Prostate gland (tissue), 2 donors: Measurements from ENCODE around the gene SLC1A1.

ENCODE experiments used
- CTCF ChIP-seq, 4 experiments: fragments of 200-600 bp in 2 of 4; fragments of 450-650 bp in 2 of 4; sonication (generic) in 2 of 4; IDR thresholded peaks; 1 replicate in 3 of 4; 2 replicates in 1 of 4; pipeline ENCODE4 v1.5.1; 2016 to 2019; ENCODE audit warnings: antibody characterized with exemption in 4 of 4, mild to moderate bottlenecking in 2 of 4, moderate library complexity in 2 of 4
- POLR2A ChIP-seq: fragments of 450-650 bp; IDR thresholded peaks from one replicate; pipeline ENCODE4 v1.6.1; 2016; ENCODE audit warnings: antibody characterized with exemption, mild to moderate bottlenecking

- TF ChIP-seq POLR2A (no peak), CTCF (IDR thresholded peaks at IDR 0.05) (no peak)
Measured at GRCh38 chr9:4617752-4618151, 127.5 kb downstream of the SLC1A1 start.
